PC-9 (cell line): ENCODE results near the gene MBOAT2. TPM values are rescaled to one million over a fixed set of nuclear protein-coding genes. Genes with fewer than 3 reads are reported as not detected.

ENCODE experiments used
- BruUV-seq: library from RNA; stranded (reverse); fragments of 400-500 nt; replicated peaks from 2 replicates; lab custom pipeline; 2021; lab: Mats Ljungman, UMichigan
- CTCF ChIA-PET: fragments of 300-600 bp; sonication (Branson Sonifier 250); formaldehyde crosslinking; loops from one replicate; lab custom pipeline; 2022; ENCODE audit warnings: antibody characterized with exemption; lab: Charles Lee
- POLR2A ChIA-PET: fragments of 300-600 bp; sonication (Branson Sonifier 250); formaldehyde crosslinking; loops from one replicate; lab custom pipeline; 2022; ENCODE audit warnings: antibody characterized with exemption; ENCODE audit not compliant: unreplicated experiment; lab: Charles Lee
- DNase-seq, 2 experiments: peaks; one replicate each; pipeline versions ENCODE4 v3.0.0 to v3.0.0-alpha.2; 2015 to 2022; ENCODE audit warnings: mixed read lengths in 1 of 2
- H2AFZ ChIP-seq: fragments of 200-600 bp; sonication (generic); 2 replicates; pipeline ENCODE4 v1.8.1; 2017; ENCODE audit warnings: antibody characterized with exemption
- H3F3A ChIP-seq: fragments of 200-600 bp; sonication (generic); 2 replicates; pipeline ENCODE4 v1.8.1; 2017; ENCODE audit warnings: antibody characterized with exemption, mild to moderate bottlenecking, low read depth; ENCODE audit not compliant: insufficient read depth
- H3K27ac ChIP-seq: fragments of 200-600 bp; sonication (generic); 2 replicates; pipeline ENCODE4 v1.6.1; 2016; ENCODE audit warnings: mixed run types
- H3K27me3 ChIP-seq: fragments of 200-600 bp; sonication (generic); 2 replicates; pipeline ENCODE4 v1.6.1; 2016; ENCODE audit warnings: low read depth, mixed run types; ENCODE audit not compliant: insufficient read depth
- H3K36me3 ChIP-seq: fragments of 200-600 bp; sonication (generic); 2 replicates; pipeline ENCODE4 v1.6.1; 2016; ENCODE audit warnings: low read depth, mixed run types
- H3K4me1 ChIP-seq: fragments of 200-600 bp; sonication (generic); replicated peaks from 2 replicates; pipeline ENCODE4 v1.6.1; 2016; ENCODE audit warnings: mixed run types; ENCODE audit not compliant: insufficient read depth
- H3K4me2 ChIP-seq: fragments of 200-600 bp; sonication (generic); 2 replicates; pipeline ENCODE4 v1.6.1; 2017; ENCODE audit warnings: mixed run types
- H3K4me3 ChIP-seq: fragments of 200-600 bp; sonication (generic); 2 replicates; pipeline ENCODE4 v1.6.1; 2016; ENCODE audit warnings: mixed run types
- H3K79me2 ChIP-seq: fragments of 200-600 bp; sonication (generic); 2 replicates; pipeline ENCODE4 v1.6.1; 2017; ENCODE audit warnings: low read depth, mixed run types
- H3K9me2 ChIP-seq: fragments of 200-600 bp; sonication (generic); 2 replicates; pipeline ENCODE4 v1.8.1; 2017; ENCODE audit warnings: mild to moderate bottlenecking; ENCODE audit not compliant: insufficient read depth
- H3K9me3 ChIP-seq: fragments of 200-600 bp; sonication (generic); 2 replicates; pipeline ENCODE4 v1.8.1; 2016; ENCODE audit warnings: low read depth; ENCODE audit not compliant: insufficient read depth
- H4K20me1 ChIP-seq: fragments of 200-600 bp; sonication (generic); 2 replicates; pipeline ENCODE4 v1.8.1; 2017; ENCODE audit not compliant: insufficient read depth
- EZH2 ChIP-seq: fragments of 200-600 bp; sonication (generic); IDR thresholded peaks from 2 replicates; pipeline ENCODE4 v1.8.0; 2017; ENCODE audit warnings: antibody characterized with exemption, low read depth
- intact Hi-C: fragments of 100-400 bp; cut with micrococcal nuclease; formaldehyde crosslinking; loops from one replicate; pipeline ENCODE4 v1.10.0; 2022; ENCODE audit not compliant: unreplicated experiment
- total RNA-seq: library from RNA; stranded (reverse); gene quantifications from 2 replicates; pipeline ENCODE4 v1.2.3, GENCODE V29; 2021
- TF ChIP-seq, protein P1 (sequence below): fragments of 200-600 bp; sonication (generic); conservative IDR thresholded peaks from 2 replicates; pipeline ENCODE4 v1.6.1; 2017; ENCODE audit warnings: mixed run types, antibody characterized with exemption, mild to moderate bottlenecking, moderate library complexity

The MBOAT2 gene
- total RNA-seq, 1 experiment from 2014 or later = 57.7 TPM

- H3K9me3 ChIP-seq = no peaks in the 10 kb centered on the region
- no peak overlapping the region for H3K27ac ChIP-seq
- DNase-seq = no peak
- no peak for TF ChIP-seq EZH2
- TF ChIP-seq, protein P1, sequence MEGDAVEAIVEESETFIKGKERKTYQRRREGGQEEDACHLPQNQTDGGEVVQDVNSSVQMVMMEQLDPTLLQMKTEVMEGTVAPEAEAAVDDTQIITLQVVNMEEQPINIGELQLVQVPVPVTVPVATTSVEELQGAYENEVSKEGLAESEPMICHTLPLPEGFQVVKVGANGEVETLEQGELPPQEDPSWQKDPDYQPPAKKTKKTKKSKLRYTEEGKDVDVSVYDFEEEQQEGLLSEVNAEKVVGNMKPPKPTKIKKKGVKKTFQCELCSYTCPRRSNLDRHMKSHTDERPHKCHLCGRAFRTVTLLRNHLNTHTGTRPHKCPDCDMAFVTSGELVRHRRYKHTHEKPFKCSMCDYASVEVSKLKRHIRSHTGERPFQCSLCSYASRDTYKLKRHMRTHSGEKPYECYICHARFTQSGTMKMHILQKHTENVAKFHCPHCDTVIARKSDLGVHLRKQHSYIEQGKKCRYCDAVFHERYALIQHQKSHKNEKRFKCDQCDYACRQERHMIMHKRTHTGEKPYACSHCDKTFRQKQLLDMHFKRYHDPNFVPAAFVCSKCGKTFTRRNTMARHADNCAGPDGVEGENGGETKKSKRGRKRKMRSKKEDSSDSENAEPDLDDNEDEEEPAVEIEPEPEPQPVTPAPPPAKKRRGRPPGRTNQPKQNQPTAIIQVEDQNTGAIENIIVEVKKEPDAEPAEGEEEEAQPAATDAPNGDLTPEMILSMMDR = no peak
- no peak overlapping the region for H3K4me2 ChIP-seq
- H3F3A ChIP-seq = no peaks in the 10 kb centered on the region
- no peaks in the 10 kb centered on the region for H3K36me3 ChIP-seq
- ChIA-PET POLR2A (interaction anchor here (0.6 kb wide), 1 partner anchor 242 kb away, joined by 9 read pairs; no protein-coding TSS in a partner anchor), CTCF (interaction anchor here (0.5 kb wide), 1 partner anchor 1707 kb away, joined by 7 read pairs; no protein-coding TSS in a partner anchor)
- 0 out of 2 replicates have a peak, but pooled peaks cover 6% of the 10 kb centered on the region for H3K9me2 ChIP-seq
- no peaks in the 10 kb centered on the region for H3K27me3 ChIP-seq
- no peaks in the 10 kb centered on the region for H3K79me2 ChIP-seq
- H4K20me1 ChIP-seq = no peaks in the 10 kb centered on the region
- H3K4me1 ChIP-seq = peaks cover 7% of the 10 kb centered on the region
- no peak overlapping the region for H2AFZ ChIP-seq
- BruUV-seq = no TSS peak
- H3K4me3 ChIP-seq = no peak overlapping the region
- intact Hi-C loops = no loop called here
These were observed 26.2 kb upstream of the MBOAT2 start for GRCh38 chr2:9029721-9030120.

- TF ChIP-seq, protein P1 = no peak
- TF ChIP-seq EZH2 = no peak
- Histone ChIP-seq H3K4me3 (no peak overlapping the region), H3K79me2 (no peaks in the 10 kb centered on the region), H3K4me1 (peaks cover 11% of the 10 kb centered on the region), H3K9me3 (0 out of 2 replicates have a peak, but pooled peaks cover 5% of the 10 kb centered on the region), H3K27ac (no peak overlapping the region), H3K27me3 (no peaks in the 10 kb centered on the region), H2AFZ (no peak overlapping the region), H3F3A (no peaks in the 10 kb centered on the region), H3K9me2 (0 out of 2 replicates have a peak, but pooled peaks cover 6% of the 10 kb centered on the region), H3K36me3 (no peaks in the 10 kb centered on the region), H3K4me2 (no peak overlapping the region), H4K20me1 (no peaks in the 10 kb centered on the region)
- BruUV-seq = no TSS peak
- DNase-seq = no peak
- ChIA-PET CTCF (no interaction called here), POLR2A (no interaction called here)
- intact Hi-C loops = no loop called here
These were observed 24.4 kb upstream of the MBOAT2 start for GRCh38 chr2:9027884-9028283.

GRCh38 chr2:9025746-9026145 is 22.3 kb upstream of the MBOAT2 start:
- Histone ChIP-seq H3K4me2 (no peak overlapping the region), H3K36me3 (no peaks in the 10 kb centered on the region), H3K4me3 (no peak overlapping the region), H3K4me1 (peaks cover 12% of the 10 kb centered on the region; the same call in 1 of the 2 replicates), H3K9me2 (0 out of 2 replicates have a peak, but pooled peaks cover under 1% of the 10 kb centered on the region), H3F3A (no peaks in the 10 kb centered on the region), H3K27ac (no peak overlapping the region), H3K27me3 (no peaks in the 10 kb centered on the region), H3K9me3 (0 out of 2 replicates have a peak, but pooled peaks cover 5% of the 10 kb centered on the region), H2AFZ (peak overlapping the region; percentile 22; the same call in 1 of the 2 replicates), H4K20me1 (no peaks in the 10 kb centered on the region), H3K79me2 (no peaks in the 10 kb centered on the region)
- TF ChIP-seq, protein P1 = no peak
- no peak for TF ChIP-seq EZH2
- POLR2A ChIA-PET = no interaction called here
- intact Hi-C loops = no loop called here
- BruUV-seq = no TSS peak
- CTCF ChIA-PET = no interaction called here
- DNase-seq = no peak
